IPS DF 4.7 (cell line): ENCODE measurements around the gene IDH3G.

Experiments
- DNase-seq: peaks from one replicate; pipeline ENCODE4 v3.0.0-alpha.2; 2013; ENCODE audit warnings: low spot score; ENCODE audit errors: extremely low read depth

The IDH3G gene

GRCh38 chrX:153791104-153791852 is 2.9 kb downstream of the IDH3G start:
- DNase-seq: no peak

DNA sequence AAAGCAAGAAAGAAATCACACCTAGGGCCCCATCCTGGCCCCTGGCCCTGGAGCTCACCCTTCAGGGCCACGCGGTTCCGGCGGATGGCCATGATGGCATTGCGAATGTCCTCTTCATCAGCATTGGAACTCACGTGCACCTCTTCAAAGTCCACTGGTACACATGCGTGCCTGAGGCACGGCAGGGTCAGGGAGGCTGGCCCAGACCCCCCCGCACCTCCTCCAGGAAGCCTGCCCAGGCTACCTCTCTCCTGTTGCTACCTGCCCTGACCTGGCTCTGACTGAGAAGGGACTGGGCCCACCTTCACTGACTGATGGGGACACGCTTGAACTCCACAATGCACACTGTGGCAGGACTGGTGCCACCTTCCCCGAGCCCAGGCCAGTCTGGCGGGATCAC is 4.5 kb downstream of the IDH3G start:
- no peak for DNase-seq

DNA sequence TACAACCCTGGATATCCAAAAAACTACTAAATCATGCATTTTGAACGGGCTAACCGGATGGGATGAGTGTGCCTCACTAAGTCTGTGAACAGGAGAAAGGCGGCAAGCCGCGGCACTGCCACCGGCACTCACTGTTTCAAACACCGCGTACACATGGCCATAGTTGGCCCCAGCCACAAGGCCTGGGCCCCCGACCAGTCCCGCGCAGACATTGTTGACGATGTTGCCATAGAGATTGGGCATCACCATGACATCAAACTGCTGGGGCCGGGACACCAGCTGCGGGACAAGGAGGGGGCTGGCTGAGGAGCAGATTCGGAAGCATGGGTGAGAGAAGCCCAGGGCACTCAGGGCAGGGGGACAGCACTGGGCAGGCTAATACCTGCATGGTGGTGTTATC is 7.5 kb downstream of the IDH3G start:
- no peak for DNase-seq

- DNase-seq: no peak
Measured at GRCh38 chrX:153784325-153784967, 9.7 kb downstream of the IDH3G start.

- no peak for DNase-seq
Measured at GRCh38 chrX:153783378-153784013, 10.7 kb downstream of the IDH3G start.

DNA sequence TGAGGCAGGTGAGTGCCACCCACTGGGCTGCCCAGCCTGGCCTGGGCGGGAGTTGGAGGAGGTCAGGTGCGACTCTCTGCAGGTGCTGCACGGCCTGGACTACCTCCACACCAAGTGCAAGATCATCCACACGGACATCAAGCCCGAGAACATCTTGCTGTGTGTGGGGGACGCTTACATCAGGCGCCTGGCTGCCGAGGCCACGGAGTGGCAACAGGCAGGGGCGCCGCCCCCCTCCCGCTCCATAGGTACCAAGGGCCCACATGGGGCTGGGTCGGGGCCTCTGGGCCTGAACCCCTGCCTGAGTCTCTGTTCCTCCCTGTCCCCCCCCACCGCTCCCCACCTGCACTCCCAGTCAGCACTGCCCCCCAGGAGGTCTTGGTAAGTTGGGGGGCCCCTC is 11.3 kb downstream of the IDH3G start:
- no peak for DNase-seq

DNA sequence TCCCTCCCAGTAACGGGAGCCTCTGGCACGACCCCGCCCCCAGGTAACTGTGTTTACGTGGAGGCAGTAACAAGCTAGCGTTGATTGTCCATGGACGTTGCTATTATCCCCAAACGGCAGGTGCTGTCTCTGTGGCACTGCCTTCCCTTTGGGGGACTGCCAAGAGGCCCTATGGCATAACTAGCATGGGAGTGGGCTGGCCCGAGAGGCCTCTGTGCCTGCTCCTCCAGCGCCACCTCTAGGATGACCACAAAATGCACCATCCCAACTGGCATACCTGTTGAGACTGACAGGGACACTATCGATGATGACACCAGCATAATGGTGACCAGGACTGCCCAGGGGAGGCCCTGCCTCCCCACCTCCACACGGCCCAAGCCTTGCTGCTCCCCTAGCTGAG is 11.9 kb downstream of the IDH3G start:
- DNase-seq: no peak

GRCh38 chrX:153781428-153782047 is 12.6 kb downstream of the IDH3G start:
- no peak for DNase-seq

GRCh38 chrX:153780678-153781427 is 13.3 kb downstream of the IDH3G start, which contains the start of gene SRPK3:
SRPK3 (plus strand) TSS chrX:153781041; CDS start chrX:153781087, 46 bp downstream.
- no peak for DNase-seq

GRCh38 chrX:153779891-153780677 is 14.1 kb downstream of the IDH3G start:
- DNase-seq: no peak

- DNase-seq: no peak
Measured at GRCh38 chrX:153778684-153779101, 15.5 kb downstream of the IDH3G start.

DNA sequence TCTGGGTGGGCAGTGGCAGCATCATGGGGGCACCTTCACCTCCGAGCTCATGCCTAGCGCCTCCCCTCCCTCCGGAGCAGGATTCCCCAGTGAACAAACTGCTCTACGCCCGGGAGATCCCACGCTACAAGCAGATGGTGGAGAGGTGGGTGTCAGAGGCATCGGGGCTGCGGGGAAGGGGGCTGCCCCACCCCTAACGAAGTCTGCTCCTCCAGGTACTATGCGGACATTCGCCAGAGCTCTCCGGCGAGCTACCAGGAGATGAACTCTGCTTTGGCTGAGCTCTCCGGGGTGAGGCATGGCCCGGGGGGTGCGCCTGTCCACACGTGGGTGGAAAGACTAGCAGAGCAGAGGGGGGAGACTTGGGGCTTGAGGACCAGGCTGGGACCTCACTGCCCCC is 16.0 kb downstream of the IDH3G start:
- DNase-seq: no peak

GRCh38 chrX:153777261-153778090 is 16.7 kb downstream of the IDH3G start:
- DNase-seq: no peak

GRCh38 chrX:153776611-153777045 is 17.5 kb downstream of the IDH3G start:
- DNase-seq: no peak

DNA sequence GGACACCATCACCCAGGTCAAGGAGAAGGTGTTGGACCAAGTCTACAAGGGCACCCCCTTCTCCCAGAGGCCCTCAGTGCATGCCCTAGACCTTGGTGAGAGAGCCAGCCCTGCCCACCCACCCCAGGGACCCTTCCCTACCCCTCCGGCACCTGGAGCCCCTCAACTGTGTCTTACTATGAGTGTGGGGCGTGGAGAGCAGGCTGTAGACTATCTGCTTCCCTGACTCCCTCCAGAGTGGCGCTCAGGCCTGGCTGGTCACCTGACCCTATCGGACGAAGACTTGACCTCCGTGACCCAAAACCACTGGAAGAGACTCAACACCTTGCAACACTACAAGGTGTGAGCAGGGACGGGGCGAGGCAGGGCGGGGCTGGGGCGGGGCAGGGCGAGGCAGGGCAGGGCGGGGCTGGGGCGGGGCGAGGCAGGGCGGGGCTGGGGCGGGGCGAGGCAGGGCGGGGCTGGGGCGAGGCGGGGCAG is 18.0 kb downstream of the IDH3G start:
- no peak for DNase-seq

GRCh38 chrX:153775293-153776119 is 18.7 kb downstream of the IDH3G start:
- no peak for DNase-seq

DNA sequence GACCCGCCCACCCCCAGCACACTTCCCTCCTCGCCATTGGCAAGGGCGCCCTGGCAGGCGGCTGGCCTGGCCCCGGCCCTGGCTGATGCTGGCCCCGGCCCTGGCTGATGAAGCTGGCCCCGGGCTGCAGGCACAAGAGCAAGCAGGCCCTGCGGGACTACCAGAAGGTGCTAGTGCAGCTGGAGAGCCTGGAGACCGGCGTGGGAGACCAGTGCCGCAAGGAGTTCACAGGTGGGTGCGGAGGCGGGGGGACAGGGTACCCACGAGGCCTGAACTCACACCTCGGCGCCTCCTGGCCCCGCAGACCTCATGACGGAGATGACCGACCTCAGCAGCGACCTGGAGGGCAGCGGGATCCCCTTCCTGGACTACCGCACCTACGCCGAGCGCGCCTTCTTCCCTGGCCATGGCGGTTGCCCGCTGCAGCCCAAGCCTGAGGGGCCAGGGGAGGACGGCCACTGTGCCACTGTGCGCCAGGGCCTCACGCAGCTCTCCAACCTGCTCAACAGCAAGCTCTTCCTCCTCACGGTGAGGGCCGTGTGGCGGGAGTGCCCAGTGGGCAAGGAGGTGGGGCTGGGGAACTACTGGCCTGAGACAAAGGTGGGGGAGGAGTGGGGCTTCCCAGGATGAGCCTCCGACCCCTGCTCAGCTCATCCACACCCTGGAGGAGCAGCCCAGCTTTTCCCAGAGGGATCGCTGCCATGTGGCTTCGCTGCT is 19.4 kb downstream of the IDH3G start:
- DNase-seq: no peak
